Testis (tissue), 2 donors: ENCODE results near the gene PPM1K.

ENCODE experiments used
- POLR2A ChIP-seq: fragments of 450-650 bp; IDR thresholded peaks from one replicate; pipeline ENCODE4 v1.6.1; 2017; ENCODE audit warnings: antibody characterized with exemption, mild to moderate bottlenecking, moderate library complexity
- TF ChIP-seq, protein P1 (sequence below), 3 experiments: fragments of 450-650 bp in 2 of 3; fragments of 200-600 bp in 1 of 3; sonication (generic) in 1 of 3; IDR thresholded peaks; one replicate each; pipeline ENCODE4 v1.5.1; 2016 to 2019; ENCODE audit warnings: antibody characterized with exemption in 3 of 3, mild to moderate bottlenecking in 2 of 3, moderate library complexity in 1 of 3

DNA sequence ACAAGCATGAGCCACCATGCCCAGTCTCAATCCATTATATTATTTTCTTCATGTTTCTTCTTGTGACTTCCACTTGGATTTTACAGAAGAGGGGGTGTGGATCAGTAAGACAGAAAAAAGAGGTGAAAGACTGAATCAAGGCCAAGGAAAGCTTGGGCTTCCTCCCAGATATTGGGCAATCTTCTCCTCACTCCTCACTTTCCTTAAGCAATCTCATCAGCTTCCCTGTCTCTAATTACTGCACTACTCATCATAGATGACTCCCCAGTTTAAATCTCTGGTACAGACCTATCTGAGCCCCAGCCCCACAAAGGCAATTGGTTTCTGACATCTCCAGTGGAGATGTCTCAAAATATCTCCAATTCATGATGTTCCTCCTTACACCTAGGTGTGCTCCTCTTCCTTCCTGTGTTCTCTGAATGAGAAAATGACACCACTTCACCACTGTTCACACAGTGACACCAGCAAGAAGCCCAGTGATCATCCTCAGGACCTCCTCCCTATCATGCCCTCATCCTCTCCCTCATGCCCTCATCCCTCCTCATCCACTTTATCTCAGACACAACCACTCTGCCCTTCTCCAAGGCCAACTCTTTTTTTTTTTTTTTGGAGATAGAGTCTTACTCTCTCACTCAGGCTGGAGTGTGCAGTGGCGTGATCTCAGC is 49.5 kb upstream of the PPM1K start:
- TF ChIP-seq, protein P1, sequence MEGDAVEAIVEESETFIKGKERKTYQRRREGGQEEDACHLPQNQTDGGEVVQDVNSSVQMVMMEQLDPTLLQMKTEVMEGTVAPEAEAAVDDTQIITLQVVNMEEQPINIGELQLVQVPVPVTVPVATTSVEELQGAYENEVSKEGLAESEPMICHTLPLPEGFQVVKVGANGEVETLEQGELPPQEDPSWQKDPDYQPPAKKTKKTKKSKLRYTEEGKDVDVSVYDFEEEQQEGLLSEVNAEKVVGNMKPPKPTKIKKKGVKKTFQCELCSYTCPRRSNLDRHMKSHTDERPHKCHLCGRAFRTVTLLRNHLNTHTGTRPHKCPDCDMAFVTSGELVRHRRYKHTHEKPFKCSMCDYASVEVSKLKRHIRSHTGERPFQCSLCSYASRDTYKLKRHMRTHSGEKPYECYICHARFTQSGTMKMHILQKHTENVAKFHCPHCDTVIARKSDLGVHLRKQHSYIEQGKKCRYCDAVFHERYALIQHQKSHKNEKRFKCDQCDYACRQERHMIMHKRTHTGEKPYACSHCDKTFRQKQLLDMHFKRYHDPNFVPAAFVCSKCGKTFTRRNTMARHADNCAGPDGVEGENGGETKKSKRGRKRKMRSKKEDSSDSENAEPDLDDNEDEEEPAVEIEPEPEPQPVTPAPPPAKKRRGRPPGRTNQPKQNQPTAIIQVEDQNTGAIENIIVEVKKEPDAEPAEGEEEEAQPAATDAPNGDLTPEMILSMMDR (IDR thresholded peaks at IDR 0.05), result no peak
- no peak for TF ChIP-seq POLR2A
